Measurements from ENCODE around the gene FKBP4.

DNA sequence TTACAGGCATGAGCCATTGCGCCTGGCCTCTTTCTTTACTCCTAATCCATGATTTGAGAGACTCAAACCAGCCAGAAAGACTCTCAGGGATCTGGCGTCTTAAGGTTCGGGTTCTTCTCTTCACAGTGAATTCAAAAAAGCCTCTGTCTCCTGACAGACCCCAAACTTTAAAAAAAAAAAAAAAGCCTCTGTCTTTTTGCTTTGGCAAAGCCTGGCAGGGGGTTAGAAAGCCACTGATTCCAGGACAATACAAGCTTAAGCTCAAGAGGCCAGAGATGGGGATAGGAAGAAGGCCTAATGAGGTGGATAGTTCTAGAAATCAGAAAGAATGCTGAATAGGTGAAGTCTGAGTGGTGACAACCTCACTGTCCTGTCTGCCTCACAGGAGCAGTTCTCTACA lies 31.3 kb downstream of the FKBP4 start:
- TF ChIP-seq EZH2phosphoT487 (IDR thresholded peaks at IDR 0.05; ENCODE audit: borderline replicate concordance, low read length) (no peak), CTCF (conservative IDR thresholded peaks at IDR 0.05; ENCODE audit: low read depth, low read length) (no peak), EZH2 (IDR thresholded peaks at IDR 0.05; ENCODE audit: low read length, unreplicated experiment) (no peak)
